NCI-H2227 (cell line): ENCODE results near the gene MAP2.

Experiments
- DNase-seq: peaks from one replicate; lab custom pipeline; 2025; ENCODE audit not compliant: unreplicated experiment; lab: John Stamatoyannopoulos, UW

MAP2 gene

GRCh38 chr2:209526561-209526960 is 102.7 kb downstream of the MAP2 start:
- DNase-seq, result no peak

DNA sequence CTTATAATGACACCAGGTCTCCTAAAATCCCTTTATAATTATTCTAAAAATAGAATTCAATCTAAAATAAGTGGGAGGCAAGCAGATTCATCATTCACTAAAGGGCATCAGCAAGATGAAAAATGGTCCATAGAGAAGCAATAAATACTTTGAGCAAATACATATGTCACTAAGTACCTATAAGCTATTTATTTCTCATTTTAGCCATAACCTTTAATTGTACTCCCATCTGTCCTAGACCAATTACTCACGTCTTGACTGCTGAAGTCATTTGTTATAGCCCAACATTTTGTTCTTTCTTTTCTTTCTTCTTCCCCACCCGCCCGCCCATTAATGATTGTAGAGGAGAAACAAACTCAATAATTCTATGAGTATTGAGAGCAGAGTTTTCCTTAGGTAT is 105.7 kb downstream of the MAP2 start:
- DNase-seq, result peak; percentile 10

- DNase-seq, result no peak
Observed at GRCh38 chr2:209532321-209532720, 108.5 kb downstream of the MAP2 start.

DNA sequence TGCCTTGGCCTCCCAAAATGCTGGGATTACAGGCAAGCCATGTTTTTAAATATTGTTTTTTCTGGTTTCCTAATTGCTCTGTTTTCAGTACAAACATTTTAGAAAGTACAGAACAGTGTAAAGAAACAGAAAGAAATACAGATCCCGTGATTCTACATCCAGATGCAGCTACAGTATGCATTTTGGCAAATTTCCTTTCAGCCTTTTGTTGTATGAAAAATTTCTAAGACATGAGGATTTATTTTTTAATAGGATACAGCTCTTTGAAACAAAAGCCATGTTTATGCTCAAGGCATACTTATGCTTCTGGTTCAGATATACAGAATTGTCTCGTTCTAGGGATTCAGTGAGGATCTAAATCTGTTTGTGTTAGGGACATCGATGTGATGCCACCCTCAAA is 109.5 kb downstream of the MAP2 start:
- no peak for DNase-seq

DNA sequence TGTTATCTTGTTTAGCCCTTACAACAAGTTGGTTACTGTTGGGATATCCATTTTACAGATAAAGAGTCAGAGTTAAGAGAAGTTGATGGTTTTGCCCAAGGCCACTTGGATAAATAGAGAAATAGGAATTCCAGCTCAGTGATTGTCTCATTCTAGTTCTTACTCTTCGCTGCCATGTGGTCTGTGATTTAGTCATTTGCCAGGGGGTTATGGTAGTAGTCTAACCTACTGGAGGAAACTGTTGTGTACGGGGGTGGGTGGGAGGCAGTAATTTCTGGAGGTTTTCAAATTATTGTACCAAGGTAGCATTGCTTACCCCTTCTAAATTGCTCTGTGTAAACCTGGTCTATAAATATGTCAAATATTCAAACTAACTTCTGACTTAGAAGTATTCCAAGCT is 110.4 kb downstream of the MAP2 start:
- DNase-seq, result no peak

DNA sequence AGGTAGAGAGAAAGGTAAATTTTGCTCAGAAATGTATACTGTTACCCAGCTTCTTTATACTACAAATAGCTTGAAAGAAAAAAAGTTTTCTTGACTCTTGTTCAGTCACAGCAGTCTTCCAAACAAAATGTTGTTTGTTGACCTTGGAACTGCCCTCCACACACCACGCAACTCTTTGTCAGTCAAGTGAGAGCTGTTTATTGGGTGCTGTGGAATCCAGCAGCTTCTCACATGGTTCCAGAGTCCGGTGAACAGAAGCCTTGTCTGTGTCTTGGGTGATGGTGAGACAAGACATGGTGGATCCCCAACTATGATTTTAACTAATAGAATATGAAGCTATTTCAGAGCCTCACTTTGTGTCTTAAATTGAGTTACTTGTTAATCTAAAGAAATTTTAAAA is 112.5 kb downstream of the MAP2 start:
- DNase-seq, result no peak

GRCh38 chr2:209547726-209548125 is 123.9 kb downstream of the MAP2 start:
- no peak for DNase-seq

DNA sequence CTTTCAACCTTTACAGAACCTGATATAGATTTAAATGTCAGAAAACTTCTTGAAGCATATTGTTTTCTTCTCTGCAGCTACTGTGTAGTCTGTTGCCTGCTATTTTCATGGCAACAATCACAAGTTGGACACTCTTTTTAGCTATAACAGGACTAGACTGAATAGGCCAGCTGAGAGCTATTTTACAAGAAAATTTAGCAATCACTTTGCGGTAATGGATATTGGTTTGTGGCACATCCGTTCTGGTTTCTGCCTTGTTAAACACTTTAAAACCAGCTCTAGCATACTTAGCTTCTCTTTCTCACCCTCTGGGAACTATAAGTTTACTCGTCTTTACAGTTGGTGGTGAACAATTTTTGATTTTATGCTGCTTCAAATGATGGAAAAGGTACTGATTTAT is 125.7 kb downstream of the MAP2 start:
- no peak for DNase-seq

- no peak for DNase-seq
Observed at GRCh38 chr2:209553913-209554312, 130.1 kb downstream of the MAP2 start.

DNA sequence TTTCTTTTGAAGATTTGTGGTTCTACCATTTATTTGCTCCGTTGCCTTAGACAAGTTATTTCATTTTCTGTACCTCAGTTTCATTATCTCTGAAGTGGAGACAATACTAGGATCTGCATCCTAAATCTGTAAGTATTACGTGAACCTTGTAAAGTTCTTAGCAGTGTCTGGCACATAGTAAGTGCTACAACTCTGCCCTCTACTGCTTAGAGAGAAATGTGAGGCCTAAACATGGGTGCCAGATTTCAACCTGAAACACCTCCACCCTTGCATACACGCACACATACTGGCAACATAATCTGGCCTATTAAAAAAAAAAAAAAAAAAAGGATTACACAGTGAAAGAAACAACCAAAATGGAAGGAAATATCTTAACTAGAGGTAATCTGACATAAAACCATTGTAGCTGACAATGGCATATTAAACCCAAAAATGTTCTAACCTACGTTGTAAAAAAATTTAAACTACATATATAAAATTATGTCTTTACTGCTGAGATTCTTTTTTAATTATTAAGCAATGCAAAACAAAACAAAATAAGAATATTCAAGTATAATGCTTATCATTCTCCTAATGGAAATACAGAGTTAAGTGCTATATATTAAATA is 132.6 kb downstream of the MAP2 start:
- peak; percentile 26 for DNase-seq

DNA sequence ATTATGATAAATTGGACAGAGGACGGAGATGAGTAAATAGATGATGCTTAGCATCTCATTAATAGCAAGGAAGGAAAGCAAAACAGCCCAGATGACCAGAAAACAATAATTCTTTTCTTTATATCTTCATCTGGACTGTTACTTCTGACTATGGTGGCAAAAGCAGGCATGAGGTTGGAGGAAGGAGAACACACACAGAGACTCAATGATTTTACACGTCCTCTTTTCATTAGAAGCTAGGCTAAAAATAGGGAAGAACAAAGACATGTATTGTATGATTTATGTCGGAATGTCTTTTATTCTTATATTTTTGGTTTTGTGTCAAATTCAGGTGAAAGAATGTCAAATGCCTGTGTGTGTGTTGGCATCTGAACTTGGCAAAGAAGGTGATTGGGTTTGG is 137.1 kb downstream of the MAP2 start:
- DNase-seq, result no peak

DNA sequence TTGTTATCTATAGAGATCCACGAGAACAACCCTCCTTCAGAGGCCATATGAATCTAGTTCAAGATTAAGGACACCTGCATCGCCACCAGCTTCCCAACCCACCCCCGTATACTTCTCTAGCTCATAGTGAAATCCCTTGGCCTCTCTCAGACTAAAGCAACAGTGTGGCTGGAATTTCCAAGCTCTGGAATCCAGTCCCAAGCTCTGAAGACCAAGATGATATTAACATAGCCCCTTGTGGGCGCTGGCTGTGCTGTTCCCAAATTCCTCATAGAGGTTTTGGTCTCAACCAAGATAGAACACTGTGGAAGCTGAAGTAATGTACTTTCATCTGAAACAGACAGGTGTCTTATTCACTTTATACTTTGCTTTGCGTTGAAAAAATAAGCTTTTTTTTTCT is 139.6 kb downstream of the MAP2 start:
- DNase-seq, result no peak

GRCh38 chr2:209564816-209565215 is 141.0 kb downstream of the MAP2 start:
- DNase-seq, result no peak

DNA sequence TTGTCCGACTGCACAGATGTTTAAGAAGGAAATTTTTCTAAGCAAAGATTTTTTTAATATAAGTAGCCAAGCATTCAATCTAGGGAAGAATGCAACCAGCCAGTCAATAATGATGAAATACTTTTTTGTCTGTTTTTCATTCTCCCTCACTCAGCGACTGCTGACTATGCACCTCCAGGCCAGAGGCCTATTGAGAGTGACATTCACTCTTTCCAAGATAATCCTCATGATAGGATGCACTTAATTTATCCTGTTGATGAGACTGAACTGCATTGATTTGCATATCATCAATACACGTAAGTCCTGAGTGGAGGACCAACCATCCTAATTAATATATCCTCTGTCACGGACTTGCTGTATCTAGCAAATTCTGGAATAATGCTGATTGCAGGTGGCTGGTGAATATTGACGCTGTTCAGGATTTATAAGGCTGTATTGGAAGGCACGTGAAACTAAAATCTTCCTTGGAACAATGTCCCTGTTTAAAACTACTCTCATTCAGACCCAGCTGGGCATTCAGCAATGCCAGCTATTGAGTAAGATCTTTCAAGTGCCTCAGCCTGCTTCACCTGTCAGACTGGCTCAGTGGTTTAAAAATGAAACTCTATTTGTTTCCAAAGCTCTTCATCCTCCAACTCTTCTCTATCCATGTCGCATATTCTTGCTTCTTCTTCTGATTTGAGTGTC is 142.2 kb downstream of the MAP2 start:
- DNase-seq, result no peak

DNA sequence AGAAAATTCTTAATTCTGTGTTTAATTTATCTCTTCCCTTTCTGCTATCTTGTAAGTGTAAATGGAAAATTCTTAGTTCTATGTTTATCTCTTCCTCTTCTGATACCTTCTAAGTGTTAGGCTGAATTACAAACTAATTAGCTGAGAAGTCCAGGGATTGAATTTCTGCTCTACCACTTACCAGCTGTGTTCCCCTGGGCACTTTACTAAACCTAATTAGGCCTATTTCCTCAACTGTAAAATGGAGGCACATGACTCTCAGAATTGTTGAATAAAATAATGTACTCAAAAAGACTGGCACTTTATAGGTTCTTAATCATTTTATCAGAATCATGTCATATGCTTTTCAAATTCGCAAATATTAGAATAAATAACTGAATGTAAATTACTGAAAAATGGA is 146.3 kb downstream of the MAP2 start:
- no peak for DNase-seq

DNA sequence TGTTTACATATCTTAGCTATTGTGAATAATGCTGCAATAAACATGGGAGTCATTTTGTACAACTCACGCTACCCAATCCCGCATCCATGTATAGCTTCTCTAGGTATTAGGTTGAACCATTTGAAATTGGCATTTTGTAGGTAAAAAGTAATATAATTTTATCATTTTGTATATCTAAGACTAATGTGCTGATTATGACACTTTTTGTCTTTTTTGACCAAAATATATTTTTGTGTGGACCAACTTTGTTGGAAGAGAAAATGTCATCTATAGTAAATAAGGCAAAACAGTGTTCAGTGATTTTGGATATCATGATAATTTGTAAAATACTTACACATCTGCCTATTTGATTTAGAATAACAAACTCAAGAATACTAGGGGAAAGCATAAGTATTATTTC is 150.7 kb downstream of the MAP2 start:
- DNase-seq, result no peak

DNA sequence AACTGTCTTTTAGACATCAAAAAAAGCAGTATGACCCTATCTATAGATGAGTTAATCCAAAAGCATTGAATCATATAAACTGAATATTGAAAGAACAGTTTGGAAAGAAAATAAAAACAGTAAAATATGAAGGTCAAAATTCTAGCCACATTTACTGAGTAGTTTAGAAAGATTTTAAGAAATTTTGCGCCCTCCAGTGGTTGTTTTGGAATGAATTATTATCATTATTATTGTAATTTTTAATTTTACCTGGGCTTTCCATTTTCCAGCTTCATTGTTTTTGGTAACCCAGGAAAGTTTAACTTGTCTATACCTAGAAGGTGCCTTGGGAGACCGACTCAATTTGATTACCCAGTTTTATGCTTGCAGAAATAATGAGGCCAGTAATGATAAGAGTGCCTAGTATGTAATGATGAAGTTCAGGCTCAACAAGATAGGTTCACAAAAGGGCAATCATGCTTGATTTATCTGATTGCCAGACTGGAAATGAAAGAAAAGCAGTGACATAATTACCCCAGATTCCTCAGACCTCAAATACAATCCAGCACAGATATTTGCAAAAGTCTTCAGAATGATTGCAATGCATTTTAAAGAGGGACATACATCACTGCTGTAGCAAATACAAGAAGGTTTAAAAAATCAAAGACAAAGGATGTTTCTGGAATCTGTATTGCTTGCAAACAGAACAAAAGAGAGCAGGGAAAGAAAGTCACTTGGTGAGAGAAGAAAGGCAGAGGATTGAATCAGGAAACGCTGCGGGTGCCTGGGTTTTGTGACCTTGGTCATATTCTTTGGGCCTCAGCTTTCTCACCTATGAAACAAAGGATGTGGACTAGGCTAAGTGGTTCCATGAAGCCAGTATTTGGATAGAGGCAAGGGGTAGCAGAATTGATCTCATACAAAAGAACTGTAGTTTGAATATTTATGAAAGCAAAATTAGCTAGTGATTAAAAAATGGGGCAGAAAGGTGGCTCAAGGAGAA is 153.8 kb downstream of the MAP2 start:
- peak; percentile 52 for DNase-seq

DNA sequence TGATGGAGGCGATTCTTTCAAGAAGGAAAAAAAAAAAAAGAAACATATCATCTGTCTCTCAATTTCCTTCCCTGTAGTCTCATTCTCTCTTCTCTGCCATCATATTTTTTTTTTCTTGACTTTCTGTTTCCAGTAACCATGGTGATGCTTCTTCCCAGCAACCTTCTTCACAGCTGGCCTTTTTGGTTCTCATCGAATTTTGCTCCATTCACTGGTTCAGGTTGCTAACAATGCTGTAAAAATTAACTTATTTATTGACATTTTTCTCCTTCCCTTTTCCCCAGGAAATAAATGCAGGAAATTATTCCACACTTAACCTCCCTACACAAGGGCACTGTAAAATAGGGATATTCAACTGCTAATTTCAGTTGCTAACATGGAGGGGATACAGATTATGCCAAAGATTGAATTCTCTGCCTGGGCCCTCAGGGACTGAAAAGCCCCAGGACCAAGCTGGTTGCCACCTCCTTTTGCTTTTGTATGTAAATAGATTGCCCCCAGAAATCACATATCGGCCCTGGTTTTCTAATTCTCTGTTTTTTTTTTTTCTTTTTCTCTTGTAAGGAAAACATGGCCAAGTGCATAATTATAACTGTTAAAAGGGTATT is 154.7 kb downstream of the MAP2 start:
- DNase-seq, result peak; percentile 75

DNA sequence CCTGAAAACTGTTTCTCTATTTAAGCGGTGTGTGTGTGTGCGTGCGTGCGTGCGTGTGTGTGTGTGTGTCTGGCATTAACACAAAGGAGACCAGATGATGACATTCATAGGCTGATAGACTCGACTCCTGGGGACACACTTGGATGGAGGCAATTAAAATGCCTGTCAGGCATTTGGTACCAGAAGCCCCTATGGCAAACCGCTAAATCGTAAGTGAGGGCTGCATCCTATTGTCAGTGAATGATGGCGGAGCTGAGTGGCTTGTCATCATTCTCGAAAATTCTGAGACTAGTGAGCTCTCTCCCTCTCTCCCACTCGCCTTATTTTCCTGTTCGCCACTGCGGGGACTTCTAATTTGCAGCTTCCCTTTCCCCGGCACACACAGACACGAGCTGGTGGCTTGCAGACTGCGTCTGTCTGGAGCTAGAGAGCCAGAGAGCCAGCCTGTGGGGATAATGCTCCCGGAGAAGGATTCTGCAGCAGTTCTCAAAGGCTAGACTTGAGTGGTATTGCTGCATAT is 155.4 kb downstream of the MAP2 start:
- peak; percentile 91 for DNase-seq

- peak; percentile 13 for DNase-seq
Observed at GRCh38 chr2:209581040-209581439, 157.2 kb downstream of the MAP2 start.

DNA sequence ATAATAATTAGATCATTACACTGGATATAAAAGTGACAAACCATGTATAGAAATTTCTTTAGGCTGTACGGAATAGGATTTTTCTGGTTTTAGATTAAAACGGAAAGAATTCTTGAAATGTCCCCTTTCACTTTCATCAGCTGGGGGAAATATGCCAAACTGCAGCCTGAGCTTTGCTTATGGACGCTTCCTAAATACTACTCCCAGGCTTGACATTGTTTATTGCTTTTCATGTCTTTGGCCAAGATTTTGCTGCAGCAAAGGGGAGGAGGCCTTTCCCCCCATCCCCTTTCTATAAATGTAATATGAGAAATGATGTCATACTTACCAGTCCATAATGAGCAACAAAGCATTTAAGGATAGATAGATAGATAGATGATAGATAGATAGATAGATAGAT is 158.4 kb downstream of the MAP2 start:
- DNase-seq, result peak; percentile 25
